ENCODE results near the gene STPG4.

The STPG4 gene

DNA sequence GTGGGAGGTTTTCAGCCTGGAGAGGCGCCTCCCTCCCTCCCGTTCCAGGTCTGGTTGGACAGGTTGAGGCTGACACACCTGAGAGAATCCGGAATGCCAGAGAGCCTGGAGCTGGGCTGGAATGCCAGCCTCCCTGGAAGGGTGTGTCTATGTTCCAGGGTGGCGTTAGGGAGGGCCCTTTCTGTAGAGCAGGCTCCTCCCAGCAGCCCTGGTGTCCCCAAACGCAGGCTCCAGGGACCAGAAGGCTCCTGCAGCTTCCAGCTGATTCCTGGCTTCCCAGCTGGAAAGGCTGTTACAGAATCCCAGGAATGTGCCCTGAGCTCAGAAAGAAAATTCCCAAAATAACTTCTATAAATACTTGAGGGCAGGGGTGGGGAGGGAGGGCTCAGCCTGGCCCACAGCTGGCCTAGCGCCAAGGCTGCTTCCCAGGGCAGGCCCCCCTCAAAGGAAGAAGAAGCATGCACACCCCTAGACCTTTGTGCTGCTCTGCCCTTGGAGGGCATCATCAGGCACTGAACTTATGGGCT is 85.4 kb downstream of the STPG4 start:
- no peak for DNase-seq

DNA sequence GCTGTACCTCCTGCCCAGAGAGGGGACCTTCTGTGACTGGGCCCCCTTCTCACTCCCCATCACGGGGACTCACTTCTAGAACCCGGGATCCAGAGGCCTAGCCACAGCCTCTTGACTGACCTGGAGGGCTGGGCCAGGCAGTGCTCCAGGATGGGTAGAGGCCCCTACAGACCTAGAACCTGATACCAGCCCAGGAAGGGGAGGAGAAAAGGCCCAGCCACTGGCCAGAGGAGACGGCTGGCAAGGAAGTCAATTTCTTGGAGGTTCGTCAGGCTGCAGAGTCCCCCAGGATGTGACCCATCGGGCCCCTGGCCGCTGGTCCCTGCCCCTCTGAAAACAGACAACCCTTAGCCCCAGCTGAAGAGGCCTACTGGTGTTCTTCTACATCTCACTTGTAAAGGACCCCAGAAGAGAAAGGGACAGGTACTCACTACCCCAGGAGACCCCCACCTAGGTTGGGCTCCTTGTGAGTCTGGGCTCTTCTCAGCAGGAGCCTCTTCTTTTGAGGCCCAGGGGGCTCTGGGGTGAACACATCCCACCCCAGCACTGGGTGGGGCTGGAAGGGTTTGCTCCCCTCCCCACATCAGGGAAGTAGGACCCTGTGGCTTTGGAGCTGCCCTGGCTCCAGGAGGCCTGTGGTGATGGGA is 86.0 kb downstream of the STPG4 start:
- no peak for DNase-seq

DNA sequence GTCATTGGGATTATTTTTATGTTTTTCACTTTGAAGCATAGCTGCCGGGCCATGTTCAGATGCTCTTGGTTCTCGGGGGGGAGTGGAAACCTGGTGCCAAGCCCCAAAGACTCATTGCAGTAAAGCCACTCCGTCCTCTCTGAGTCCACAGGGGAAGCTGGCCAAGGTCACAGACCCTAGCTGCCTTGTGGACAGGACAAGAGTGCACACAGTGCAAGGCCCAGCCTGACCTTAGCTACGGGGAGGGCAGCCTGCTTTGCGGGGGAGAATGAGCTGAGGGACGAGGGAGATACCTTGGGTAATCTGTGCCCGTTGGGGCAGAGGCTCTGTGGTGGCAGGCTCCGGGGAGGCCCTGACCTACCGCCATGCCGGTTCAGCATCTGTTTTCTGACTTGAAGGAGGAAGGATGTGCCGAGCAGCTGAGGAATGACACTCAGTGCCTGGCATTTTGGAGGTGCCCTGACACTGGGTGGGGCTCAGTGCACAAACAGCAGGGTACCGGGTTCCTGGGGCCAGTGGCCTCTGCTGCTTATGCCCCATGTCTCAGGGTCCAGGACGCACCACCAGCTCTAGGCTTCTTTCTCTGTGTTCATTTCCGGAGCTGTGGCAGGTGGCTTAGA is 87.2 kb downstream of the STPG4 start:
- no peak for DNase-seq

DNA sequence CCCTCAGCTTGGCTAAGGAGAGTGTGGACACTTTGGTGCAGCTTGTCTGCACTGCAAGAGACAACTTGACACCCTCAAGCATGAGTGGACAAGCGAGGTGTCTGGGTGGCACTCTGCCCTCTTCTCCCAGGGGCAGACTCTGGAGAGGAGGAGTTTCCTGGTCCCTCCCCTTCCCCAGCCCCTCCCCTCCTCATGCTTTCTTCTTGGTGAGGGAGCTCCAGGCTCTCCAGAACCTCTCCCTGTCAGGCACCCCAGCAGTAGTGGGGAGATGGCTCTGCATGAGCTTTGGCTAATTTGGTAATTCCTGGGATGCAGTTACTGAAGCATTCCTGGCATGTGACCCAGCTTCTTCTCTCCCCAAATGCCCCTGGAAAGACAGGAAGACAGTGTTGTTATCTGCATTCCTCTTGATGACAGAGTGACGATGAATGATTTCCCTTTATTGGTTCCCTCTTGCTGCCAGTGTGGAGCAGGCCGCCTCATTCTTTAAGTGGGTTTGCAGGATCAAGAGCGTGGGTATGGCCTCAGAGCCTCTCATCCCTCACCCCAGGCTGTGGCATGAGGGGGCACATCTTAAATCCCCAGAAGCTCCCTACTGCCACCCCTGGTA is 89.2 kb downstream of the STPG4 start:
- DNase-seq: no peak

DNA sequence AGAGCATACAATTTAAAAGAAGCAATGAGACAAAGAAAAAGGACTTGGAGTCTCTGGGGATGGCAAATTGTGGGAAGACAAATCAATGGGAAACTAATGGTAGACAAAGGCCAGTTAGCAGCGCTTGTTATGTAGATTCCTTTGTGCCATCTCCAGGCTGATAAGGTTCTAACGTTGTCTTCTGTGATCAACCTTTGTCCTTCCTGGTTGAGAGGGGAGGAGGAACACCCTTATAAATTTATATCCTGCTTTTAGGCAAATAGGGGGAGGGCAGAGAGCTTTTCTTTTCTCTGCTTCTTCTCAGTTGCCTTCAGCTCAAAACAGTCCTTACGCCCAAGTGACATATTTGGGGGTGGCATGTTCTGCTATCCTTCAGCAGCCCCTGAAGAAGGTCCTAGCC is 89.8 kb downstream of the STPG4 start:
- DNase-seq: no peak

DNA sequence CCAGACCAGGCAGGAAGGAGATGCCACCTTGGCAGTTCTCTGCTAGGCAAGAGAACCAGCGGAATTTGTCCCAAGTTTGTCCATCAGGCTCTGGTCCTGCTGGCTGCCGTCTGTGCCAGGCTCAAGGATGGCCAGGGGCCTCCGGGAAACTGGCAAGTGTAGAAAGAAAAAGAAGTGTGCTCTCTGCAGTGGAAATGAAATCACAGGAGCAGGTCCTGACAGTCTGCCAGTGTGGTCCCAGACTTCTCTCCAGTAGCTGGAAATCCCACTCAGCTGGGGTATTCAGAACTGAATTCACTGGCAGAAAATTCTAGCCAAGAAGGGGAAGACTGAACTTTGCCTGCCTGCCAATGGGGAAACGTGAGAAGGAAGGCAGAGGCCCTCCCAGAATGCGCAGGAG is 91.0 kb downstream of the STPG4 start:
- DNase-seq: no peak

DNA sequence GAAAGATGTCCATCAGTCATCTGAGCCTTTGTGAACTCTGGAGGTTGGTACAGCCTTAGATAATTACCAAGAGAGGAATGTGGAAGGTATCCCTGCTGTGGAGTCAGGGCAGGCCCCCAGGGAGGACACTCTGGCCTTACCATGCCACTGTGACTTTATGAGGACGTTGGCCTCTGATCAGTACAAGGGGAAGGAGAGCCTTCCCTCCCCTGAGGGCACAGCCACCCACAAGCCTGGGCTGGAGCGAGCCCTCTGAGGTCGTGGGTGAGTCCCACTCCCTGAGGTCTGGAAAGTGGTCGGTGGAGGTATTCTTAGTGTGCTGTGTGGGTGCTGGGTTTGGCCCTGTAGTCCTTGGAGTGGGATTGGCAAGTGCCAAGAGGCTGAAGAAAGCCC is 91.6 kb downstream of the STPG4 start:
- DNase-seq: no peak

DNA sequence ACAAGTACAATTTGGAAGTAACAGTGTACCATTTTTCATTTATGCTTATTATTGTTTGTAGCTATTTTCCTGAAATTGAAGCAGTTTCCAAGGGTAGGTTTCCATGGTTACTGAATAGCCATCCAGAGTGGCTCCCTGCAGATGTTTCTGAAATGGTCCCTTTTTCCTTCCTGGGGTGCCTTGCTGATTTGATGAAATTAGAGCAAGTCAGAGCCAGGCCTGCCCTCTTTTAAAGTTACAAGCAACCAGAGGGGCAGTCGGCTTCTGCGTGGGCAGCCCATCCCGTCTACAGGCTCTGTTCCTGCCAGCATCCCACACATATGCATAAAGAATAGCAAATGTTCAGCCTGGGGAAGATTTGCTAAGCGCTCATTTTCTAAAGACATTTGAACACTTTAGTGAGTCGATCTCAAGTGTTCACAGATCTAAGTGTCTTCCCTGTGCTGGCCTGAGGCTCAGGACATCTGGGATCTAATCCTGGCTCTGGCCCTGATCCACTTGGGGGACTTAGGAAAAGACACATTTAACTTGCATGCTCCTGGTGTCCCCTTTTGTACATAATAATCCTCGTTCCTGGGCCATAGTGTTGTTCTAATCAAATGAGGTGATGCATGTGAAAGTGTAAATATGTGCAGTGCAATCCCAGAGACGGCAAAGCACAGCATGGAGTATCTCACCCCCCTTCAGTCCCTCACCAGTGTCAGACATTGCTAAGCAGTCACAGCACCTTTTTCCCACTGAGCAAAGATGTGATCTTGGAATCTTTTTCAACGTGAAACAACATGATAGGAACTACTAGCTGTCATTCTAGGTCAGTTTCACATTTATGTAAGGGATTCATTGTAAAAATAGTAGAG is 92.2 kb downstream of the STPG4 start:
- no peak for DNase-seq

DNA sequence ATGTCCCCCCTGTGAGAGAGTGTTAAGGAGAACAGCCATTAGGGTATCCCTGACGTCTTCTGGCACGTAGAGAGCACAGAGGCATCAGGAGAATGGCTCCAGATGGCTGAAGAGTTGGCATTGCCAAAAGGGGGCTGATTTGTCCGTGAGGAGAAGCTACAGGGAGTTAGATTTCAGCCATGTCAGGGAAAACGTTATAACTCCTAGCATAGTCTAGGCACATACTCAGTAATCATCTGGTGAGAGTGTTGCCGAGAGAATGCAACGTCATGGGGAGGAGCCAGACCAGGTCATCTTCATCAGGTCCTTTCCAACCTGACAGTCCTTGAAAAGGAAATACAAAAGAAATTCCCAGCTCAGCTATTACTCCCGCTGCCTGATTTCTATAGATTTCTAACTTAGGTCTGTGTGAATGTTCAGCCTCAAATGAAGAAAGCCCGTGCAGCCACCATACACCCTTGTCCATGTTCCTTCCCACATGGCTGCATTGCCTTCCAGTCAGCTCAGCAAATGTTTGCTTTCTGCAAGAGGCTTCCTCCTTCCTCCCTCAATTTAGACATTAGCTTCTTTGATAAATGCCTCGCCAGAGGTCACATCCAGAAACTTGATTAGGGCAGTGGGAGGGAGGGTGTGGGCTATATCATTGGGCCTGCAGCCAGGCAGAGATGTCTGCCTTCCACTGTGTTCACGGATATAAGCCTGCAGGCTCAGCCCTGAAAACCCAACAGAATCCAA is 93.0 kb downstream of the STPG4 start:
- DNase-seq: peak; percentile 32

DNA sequence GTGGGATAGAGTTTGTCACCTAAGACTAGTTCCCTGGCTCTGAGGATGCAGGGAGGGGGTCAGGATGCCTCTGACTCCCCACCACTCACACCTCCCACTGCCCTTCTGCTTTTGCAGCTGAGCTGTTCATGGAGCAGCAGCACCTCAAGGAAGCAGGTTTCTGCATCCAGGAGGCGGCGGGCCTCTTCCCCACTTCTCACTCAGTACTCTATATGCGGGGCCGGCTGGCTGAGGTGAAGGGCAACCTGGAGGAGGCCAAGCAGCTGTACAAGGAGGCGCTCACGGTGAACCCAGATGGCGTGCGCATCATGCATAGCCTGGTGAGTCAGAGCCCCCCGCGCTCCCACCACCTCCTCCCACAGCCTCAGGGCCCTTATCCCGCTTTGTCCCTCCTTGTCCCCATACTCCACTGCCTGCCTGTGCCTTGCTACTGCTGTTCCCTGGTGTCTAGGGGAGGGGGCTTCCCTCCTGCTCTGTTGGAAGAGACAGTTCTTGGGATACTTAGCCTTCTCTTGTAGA is 94.4 kb downstream of the STPG4 start:
- DNase-seq: no peak

DNA sequence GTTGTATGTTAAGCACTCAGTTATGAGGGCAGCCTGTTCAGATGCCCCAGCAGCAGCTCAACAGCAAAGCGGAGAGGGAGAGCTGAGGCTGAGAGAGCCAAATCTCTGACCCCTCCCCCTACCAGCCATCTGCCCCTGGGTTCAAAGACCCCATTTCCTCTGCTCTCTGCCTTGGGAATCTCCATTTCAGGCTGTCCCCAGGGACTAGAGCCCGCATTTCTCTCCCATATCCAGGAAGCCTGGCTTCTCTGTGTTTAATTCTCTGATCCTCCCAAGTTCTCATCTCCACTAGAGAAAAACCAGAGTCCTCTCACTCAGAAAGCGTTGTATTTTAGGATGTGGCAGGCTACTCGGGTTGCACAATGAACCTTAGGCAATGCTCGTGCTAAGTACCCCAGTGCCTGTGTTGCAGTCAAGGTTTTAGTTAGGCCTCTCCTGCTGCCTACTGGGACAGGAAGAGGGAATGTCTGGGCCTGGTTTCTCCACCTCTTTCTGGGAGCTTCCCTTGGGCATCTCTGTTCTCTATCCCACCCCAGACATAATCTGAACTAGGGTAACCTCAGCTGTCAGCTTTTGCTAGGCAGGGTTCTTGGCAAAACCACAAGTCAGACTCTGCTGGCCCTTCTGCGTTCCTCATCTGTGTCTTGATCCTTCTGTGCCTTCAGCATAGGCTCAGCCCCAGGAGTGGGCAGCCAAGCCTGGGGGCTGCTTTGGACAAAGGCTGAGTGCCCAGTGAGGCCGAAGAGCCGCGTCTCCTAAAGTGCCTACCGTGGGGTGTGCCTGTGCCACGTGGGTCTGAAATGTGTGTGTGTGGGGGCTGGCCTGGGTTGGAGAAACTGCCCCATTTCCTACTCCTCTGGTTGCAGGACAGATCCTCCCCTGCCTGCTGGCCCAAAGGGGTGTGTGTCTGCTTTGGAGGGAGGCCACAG is 96.8 kb downstream of the STPG4 start:
- peak; percentile 37 for DNase-seq

DNA sequence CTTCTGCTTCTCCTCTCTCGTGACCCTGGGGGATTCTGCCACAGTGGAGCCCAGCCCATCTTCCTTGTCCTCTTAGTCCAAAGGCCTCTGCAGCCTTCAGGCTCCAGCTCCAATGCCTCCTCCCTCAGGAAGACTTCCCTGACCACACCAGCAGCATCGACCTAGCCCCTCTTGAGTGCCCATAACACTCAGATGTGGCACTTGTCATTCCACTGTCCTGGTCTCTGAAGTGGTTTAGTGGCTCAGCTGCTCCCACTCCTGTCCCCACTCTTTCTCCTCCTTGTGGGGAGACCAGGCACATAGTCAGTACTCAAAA is 97.5 kb downstream of the STPG4 start:
- DNase-seq: no peak

DNA sequence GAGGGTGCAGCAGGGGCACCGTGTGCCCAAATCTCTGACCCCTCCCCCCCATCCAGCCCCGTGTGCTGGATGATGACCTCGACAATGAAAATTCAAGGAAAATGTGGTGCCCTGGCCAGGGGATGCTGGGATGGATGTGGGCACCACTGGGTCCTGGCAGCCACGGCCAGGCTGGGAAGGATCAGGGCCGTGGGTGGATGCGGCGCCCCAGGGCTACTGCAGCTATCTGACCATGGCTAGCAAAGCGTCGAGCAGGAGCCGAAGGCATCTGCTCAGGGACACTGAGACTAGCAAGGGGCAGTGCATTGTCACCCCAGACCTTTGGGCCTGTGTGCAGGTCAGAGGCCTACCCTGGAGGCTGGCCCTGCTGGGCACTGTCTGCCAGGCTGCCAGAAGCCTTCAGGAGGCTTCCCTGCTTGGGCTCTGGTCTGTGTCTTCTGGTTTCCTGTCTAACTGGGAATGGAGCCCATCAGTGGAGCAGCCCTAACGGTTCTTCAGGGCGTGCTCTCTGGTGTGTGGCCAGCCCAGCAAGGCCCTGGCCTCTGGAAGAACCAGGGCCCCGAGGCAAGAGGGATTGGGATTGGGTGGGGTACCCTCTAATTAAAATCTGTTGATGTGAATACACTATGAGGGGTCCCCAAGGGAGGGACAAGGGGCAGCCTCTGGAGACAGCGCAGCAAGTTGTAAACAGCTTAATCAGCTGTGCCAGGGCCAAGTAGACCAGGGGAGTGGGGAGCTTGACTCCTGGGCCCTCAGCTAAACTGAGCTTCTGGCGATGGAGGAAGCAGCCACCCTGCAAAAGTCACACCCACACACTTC is 98.0 kb downstream of the STPG4 start:
- peak; percentile 5 for DNase-seq

DNA sequence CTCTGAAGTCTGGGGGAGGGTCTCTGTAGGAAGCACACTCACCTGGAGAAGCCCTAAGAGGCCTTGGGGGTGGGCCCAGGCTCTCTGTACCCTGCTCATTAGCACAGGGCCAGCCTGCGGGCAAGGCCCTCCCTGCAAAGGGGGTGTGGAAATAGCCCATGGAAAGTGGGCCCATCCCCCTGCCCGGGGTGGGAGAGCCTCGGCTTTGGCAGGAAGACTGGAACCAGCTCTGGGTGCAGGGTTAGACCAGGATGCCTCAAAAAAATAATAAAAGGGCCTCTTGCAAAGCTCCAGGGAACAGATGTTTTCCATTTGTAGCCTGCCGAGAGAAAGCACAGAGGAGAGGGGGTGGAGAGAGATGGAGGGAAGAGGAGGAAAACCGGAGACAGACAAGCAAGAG is 98.7 kb downstream of the STPG4 start:
- no peak for DNase-seq

DNA sequence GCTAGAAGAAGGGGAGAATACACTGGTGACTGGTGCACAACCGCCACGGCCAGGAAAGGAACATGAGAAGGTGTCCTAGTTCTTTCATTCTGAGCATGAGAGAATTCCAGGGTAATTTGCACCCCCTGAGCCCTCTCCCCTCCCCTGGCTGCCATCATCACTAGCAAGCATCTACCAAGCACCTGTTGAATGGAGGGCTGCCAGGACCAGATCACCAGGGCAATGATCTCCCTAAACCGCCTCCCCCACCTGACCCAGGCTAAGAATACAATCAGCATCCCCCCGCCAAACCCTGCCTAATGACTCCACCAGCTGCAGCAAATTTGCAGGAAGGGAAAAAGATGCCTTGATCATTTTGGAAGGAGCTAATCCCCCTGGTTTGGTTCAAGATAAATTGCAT is 100.2 kb downstream of the STPG4 start:
- DNase-seq: no peak

DNA sequence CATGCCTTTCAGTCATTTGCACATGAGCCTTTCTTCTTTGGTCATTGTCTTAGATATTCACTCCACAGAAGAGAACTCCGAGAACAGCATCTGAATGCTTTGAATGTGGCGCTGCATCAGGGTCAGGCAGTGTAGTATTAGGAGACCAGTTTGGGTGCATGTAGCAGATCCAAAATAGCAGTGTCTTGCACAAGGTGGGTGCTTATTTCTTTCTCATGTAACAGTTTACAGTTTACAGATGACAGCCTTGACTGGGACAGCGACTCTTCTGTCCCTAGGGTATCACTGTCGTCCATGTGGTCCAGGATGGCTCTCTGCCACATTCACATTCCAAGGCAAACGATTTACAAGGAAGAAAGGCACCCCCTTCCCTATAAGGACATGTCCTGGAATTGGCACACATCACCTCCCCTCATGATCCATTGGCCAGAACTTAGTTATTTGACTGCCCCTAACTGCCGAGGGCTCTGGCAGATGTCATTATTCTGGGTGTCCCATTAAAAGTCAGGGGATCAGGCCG is 101.0 kb downstream of the STPG4 start:
- no peak for DNase-seq

DNA sequence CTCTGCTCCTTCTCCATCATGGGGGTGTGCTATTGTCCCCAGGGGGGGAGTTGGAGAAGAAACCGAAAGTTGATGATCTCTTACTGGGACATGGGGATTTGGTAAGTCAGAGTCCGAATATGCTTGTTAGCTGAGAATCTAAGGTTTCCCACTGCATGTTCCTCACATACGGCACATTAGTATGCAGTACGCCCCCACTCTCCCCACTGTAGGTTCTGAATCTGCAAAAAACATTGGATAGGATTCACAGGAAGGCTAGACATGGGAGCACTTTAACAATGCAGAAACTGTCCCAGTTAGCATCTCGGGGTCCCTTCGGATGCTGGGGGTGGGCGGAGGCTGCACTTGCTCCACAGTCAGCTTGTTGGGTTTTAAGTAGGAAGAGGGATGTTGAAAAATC is 102.3 kb downstream of the STPG4 start:
- no peak for DNase-seq

DNA sequence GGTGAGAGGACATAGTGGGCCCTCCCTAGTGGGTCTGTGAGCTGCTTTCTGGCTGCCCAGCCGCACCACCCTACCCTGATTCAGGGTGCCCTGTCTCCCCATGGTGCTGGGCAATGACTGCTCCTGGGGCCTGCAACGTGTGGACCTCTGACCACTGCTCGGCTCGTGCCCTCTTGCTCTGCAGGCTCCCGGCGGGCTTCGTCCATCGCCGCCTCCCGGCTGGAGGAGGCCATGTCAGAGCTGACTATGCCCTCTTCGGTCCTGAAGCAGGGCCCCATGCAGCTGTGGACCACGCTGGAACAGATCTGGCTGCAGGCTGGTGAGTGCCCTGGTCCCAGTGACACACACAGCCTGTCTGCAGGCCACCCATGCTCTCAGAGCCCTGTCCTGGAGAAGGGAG is 103.5 kb downstream of the STPG4 start:
- no peak for DNase-seq

DNA sequence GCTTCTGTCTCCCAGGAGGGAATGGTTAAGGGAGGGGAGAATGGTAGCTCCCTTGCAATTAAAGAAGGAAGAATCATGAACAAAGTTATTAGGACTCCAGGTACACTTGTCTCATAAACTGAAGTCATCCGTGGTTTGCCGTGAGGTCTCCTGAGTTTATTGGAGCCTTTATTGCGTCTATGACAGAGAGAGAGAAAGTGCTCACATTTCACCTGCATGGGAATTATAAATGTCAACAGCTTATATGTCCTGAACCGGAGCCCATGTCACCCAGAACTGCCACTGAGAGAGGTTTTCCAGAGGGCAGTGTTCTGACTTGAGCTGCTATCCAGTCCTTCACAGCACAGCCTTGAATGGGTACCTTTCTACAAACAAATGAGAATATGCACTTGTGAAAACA is 104.3 kb downstream of the STPG4 start:
- DNase-seq: no peak

DNA sequence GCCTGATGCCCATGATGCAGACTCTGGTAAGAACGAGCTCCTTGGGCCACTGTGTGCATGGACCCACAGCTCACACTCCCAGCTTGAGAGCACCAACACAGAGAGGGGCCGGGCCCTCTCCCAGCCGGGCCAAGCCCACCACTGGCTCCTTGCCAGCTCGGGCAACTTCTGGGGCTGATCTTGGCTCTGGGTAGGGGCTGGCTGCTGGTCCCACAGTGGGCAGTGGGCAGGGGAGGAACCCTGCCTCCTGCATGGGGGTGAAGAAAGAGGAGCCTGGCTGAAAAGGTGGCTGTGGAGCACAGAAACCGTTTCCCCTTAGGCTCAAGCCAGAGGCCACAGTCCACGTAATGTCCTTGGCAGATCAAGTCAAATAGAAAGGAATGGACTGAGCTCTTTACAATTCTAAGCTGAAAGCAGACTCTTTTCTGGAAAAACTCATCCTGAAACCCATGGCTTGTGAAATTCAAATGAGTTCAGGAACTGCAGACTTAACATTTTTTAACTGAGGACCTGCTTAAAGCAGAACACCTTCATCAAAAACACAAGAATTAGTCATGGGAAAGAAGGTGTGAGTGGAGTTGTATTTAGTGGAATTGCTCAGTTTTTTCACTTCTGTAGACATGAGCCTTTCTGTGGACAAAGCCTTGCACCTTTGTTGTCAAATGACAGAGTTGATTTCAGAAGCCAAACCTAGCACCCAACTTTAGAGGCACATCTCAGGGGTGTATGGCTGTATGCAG is 104.9 kb downstream of the STPG4 start:
- DNase-seq: no peak
